Effector memory CD8-positive, alpha-beta T cell (primary cell): ENCODE results near the gene TCAF2.
"Not testable (repeated sequence)": the region's sequence is repeated elsewhere in the genome, so short reads cannot be mapped to it uniquely, and the experiment has no call there.

Source experiments
- ATAC-seq: fragments of 150-1000 bp; cut with Tn5 transposase; replicated peaks from 2 replicates; pipeline ENCODE4 v1.10.0; 2021; ENCODE audit warnings: mild to moderate bottlenecking, moderate library complexity
- DNase-seq, 3 experiments: peaks; one replicate each; pipeline ENCODE4 v3.0.0; 2021
- H3K27ac Mint-ChIP-seq, 2 donors: one replicate each; pipeline ENCODE4 v1.8.0; 2022; ENCODE audit warnings: mild to moderate bottlenecking in 2 of 2, mixed read lengths in 2 of 2, moderate library complexity in 2 of 2
- H3K27me3 Mint-ChIP-seq, 2 donors: one replicate each; pipeline ENCODE4 v1.8.0; 2022; ENCODE audit warnings: mixed read lengths in 2 of 2
- H3K36me3 Mint-ChIP-seq: one replicate; pipeline ENCODE4 v1.8.0; 2022; ENCODE audit warnings: mild to moderate bottlenecking, moderate library complexity, mixed read lengths; ENCODE audit not compliant: insufficient read depth
- H3K4me1 Mint-ChIP-seq, 2 donors: one replicate each; pipeline ENCODE4 v1.8.0; 2022; ENCODE audit warnings: low read depth in 2 of 2, mixed read lengths in 2 of 2
- H3K4me3 Mint-ChIP-seq, 2 donors: one replicate each; pipeline ENCODE4 v1.8.0; 2022; ENCODE audit warnings: mild to moderate bottlenecking in 2 of 2, mixed read lengths in 2 of 2, moderate library complexity in 2 of 2
- H3K9me3 Mint-ChIP-seq, 2 donors: one replicate each; pipeline ENCODE4 v1.8.0; 2022; ENCODE audit warnings: mixed read lengths in 2 of 2
- total RNA-seq, 9 experiments: gene quantifications; one replicate each; lab custom pipeline; 2026; lab: John Stamatoyannopoulos, UW

TCAF2 gene
- total RNA-seq: 10.8 to 95.6 (median 40.6) reads per million in 9 experiments

DNA sequence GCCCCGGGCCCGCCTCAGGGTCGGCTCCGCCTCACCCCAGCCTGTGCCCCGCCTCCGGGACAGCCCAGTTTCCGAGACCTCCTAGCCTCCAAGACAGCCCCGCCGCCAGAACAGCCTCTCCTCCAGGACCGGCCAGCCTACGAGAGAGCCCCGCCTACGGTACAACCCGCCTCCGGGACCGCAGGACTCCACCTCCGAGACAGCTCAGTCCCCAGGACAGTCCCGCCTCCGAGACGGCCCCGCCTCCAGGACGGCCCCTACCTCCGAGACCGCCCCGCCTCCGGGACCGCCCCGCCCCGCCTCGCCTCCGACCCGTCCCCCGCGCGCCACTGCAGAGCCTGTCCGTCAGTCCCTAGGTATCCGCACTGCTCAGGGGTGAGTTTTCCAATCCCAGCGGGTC lies at the start of gene TCAF2:
TSS of gene TCAF2 (plus strand) at position 329 of the 400 bp plus-strand sequence.
- DNase-seq: peak; percentile 54 to 68 (median 62)
- not testable (repeated sequence) for H3K27ac Mint-ChIP-seq, H3K27me3 Mint-ChIP-seq, H3K9me3 Mint-ChIP-seq, H3K4me3 Mint-ChIP-seq, H3K4me1 Mint-ChIP-seq, H3K36me3 Mint-ChIP-seq
- ATAC-seq: peak; percentile 76

GRCh38 chr7:143571501-143571900 lies 49.3 kb upstream of the TCAF2 start, which contains the start of gene CTAGE15:
Gene CTAGE15, plus strand, starts transcription at chr7:143571801. Its CDS starts 17 bp downstream, at chr7:143571818.
- not testable (repeated sequence) for DNase-seq, H3K4me3 Mint-ChIP-seq, H3K4me1 Mint-ChIP-seq, H3K9me3 Mint-ChIP-seq, H3K36me3 Mint-ChIP-seq, H3K27ac Mint-ChIP-seq, ATAC-seq, H3K27me3 Mint-ChIP-seq

- H3K4me1 Mint-ChIP-seq, DNase-seq, H3K9me3 Mint-ChIP-seq, H3K27me3 Mint-ChIP-seq, ATAC-seq, H3K27ac Mint-ChIP-seq, H3K36me3 Mint-ChIP-seq, H3K4me3 Mint-ChIP-seq: not testable (repeated sequence)
These were observed 32.6 kb upstream of the TCAF2 start for GRCh38 chr7:143588183-143588582.

- not testable (repeated sequence) for H3K27me3 Mint-ChIP-seq, DNase-seq, H3K4me3 Mint-ChIP-seq, H3K27ac Mint-ChIP-seq, H3K4me1 Mint-ChIP-seq, ATAC-seq, H3K9me3 Mint-ChIP-seq, H3K36me3 Mint-ChIP-seq
These were observed 30.9 kb upstream of the TCAF2 start for GRCh38 chr7:143589897-143590296.

DNA sequence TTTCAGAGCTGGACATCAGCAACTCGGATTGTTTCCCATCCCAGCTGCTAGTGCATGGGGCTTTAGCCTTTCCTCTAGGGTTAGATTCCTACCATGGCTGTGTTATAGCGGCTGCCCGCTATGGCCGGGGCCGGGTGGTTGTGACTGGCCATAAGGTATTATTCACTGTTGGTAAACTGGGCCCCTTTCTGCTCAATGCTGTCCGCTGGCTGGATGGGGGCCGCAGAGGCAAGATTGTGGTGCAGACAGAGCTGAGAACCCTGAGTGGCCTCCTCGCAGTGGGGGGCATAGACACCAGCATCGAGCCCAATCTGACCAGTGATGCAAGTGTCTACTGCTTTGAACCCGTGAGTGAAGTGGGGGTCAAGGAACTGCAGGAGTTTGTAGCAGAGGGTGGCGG lies 22.7 kb upstream of the TCAF2 start:
- not testable (repeated sequence) for H3K36me3 Mint-ChIP-seq, H3K4me1 Mint-ChIP-seq, DNase-seq, H3K4me3 Mint-ChIP-seq, H3K27me3 Mint-ChIP-seq, H3K27ac Mint-ChIP-seq, ATAC-seq, H3K9me3 Mint-ChIP-seq

- not testable (repeated sequence) for DNase-seq, H3K36me3 Mint-ChIP-seq, H3K9me3 Mint-ChIP-seq, H3K4me1 Mint-ChIP-seq, ATAC-seq, H3K27ac Mint-ChIP-seq, H3K27me3 Mint-ChIP-seq, H3K4me3 Mint-ChIP-seq
These were observed 17.2 kb upstream of the TCAF2 start for GRCh38 chr7:143603549-143603948.

DNA sequence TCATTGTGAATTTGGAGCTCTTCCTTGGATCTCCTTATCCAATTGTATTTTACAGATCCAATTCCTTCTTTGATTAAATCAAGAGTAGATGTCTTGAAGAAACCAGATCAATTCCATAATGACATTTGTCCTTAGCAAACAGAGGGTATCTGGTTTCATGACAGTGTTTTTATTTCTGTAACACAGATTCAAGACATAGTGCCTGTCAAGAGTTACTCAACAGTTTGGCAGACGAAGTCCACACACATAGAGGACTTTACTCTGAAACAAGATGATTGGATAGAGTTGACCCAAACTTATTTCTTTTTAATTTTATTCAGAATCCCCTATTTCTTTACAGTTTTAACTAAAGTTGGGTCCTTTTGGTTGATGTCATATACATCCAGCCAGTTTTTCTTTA lies 14.7 kb upstream of the TCAF2 start:
- DNase-seq, H3K27ac Mint-ChIP-seq, H3K27me3 Mint-ChIP-seq, ATAC-seq, H3K9me3 Mint-ChIP-seq, H3K4me3 Mint-ChIP-seq, H3K36me3 Mint-ChIP-seq, H3K4me1 Mint-ChIP-seq: not testable (repeated sequence)

DNA sequence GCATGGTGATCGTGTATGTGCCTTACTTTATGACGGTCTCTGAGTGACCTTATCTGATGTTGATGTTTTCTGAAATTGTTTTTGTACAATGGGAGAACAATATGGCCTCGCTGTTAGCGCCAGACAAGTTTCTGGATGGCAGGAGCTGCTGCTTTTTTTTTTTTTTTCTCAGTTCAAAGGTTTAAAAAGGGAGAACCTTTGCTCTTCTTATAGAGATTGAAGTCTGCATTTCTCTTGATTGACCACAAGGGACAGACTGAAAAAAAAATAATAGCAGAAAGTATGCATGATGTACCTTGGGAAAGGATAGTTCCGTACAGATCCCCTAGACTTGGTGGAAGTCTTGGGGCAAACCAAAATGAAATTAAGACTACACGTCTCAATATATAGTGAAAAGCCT lies 5.2 kb upstream of the TCAF2 start:
- not testable (repeated sequence) for H3K27ac Mint-ChIP-seq, H3K36me3 Mint-ChIP-seq, H3K4me1 Mint-ChIP-seq, H3K4me3 Mint-ChIP-seq, H3K9me3 Mint-ChIP-seq, DNase-seq, H3K27me3 Mint-ChIP-seq, ATAC-seq

DNA sequence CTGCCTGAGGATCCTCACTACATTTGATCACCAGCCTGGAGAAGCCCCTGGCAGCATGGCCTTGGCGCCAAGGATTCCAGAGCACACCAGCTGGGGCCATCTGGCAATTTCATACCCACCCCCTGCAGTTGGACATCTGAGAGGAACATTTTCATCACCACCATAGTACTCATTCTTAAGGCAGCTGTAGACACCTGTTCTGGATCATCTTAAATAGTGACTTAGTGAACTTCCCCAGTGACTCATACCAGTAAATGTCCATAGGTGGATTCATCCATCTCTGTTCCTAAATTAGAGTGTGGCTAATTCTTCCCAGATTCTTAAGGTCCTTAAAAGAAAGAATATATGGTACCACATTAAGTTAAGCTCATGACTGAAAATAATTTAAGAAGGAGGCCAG lies 3.6 kb upstream of the TCAF2 start:
- not testable (repeated sequence) for H3K27me3 Mint-ChIP-seq, H3K4me1 Mint-ChIP-seq, H3K9me3 Mint-ChIP-seq, H3K4me3 Mint-ChIP-seq, H3K36me3 Mint-ChIP-seq, ATAC-seq, H3K27ac Mint-ChIP-seq, DNase-seq

GRCh38 chr7:143620058-143620457 lies 716 bp upstream of the TCAF2 start:
- not testable (repeated sequence) for H3K36me3 Mint-ChIP-seq, H3K27me3 Mint-ChIP-seq, H3K4me3 Mint-ChIP-seq, H3K4me1 Mint-ChIP-seq, H3K27ac Mint-ChIP-seq, H3K9me3 Mint-ChIP-seq
- DNase-seq (peak in 2 of 3 experiments; percentile 71 to 76), ATAC-seq (peak; percentile 39)

DNA sequence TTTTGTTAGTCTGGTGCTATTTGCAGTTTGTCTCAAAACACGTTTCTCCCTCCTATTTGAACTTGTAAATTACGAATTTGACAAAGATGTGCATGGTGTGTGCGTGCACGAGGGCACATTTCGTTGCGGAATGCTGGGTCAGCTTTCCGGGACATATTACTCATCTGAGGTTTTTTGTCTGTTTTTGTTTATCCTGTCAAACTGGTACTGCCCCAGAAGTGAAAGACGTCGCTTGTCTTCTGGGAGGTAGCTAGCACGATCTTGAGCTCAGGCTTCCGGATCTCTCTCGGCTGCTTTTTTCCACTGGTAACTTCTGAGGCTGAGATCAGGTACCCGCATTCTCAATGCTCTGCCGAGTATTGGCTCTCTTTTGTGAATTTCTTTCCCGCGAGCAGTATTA lies 401 bp downstream of the TCAF2 start:
- not testable (repeated sequence) for DNase-seq, H3K36me3 Mint-ChIP-seq, H3K9me3 Mint-ChIP-seq, H3K27ac Mint-ChIP-seq, H3K4me1 Mint-ChIP-seq, H3K4me3 Mint-ChIP-seq, H3K27me3 Mint-ChIP-seq
- peak; percentile 51 for ATAC-seq

- not testable (repeated sequence) for H3K4me1 Mint-ChIP-seq, H3K36me3 Mint-ChIP-seq, H3K27ac Mint-ChIP-seq, DNase-seq, H3K27me3 Mint-ChIP-seq, H3K9me3 Mint-ChIP-seq, H3K4me3 Mint-ChIP-seq
- peak; percentile 52 for ATAC-seq
These were observed 1.4 kb downstream of the TCAF2 start for GRCh38 chr7:143622130-143622529.

DNA sequence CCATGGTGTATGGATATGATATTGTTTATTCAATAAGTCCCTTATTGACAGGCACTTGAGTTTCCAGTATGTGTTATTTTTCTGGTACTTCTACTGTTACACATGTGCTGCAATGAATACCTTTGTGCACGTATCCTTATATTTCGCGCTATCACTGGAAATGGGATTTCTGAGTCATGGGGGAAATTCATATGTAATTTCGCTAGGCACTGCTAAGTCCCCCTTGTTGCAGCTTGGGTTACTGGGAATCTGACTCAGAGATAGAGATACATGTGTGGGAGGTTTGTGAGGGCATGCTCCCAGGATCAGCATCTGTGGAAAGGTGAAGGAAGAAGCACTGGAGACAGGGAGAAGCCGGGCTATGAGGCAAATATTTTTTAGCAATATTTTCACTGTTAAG lies 9.9 kb downstream of the TCAF2 start:
- not testable (repeated sequence) for H3K4me1 Mint-ChIP-seq, ATAC-seq, H3K27ac Mint-ChIP-seq, H3K9me3 Mint-ChIP-seq, H3K4me3 Mint-ChIP-seq, DNase-seq, H3K27me3 Mint-ChIP-seq, H3K36me3 Mint-ChIP-seq

DNA sequence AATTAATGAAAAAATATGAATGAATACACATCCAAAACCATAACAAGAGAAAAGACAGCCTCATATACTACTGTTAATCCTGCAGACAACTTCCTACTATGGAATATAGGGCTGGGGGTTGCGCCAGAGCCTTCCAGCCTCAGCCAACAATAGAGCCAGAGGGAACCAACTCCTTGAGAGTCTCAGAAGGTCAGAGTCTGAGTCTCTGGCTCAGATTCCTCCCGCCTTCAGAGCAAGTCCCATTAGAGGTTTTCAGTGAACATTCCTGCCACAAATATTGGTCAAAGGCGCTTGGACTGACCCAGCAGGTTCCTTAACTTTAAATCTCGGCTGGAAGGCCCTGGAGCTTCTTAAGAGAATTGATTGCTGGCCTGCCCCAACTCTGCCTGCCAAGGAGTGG lies 11.7 kb downstream of the TCAF2 start:
- not testable (repeated sequence) for DNase-seq, H3K27ac Mint-ChIP-seq, H3K27me3 Mint-ChIP-seq, H3K4me1 Mint-ChIP-seq, H3K4me3 Mint-ChIP-seq, ATAC-seq, H3K9me3 Mint-ChIP-seq, H3K36me3 Mint-ChIP-seq

GRCh38 chr7:143633013-143633618 lies 12.3 kb downstream of the TCAF2 start:
- DNase-seq, H3K36me3 Mint-ChIP-seq, H3K27me3 Mint-ChIP-seq, H3K4me1 Mint-ChIP-seq, H3K4me3 Mint-ChIP-seq, ATAC-seq, H3K9me3 Mint-ChIP-seq, H3K27ac Mint-ChIP-seq: not testable (repeated sequence)
